ENCODE data around the gene VWDE. TPM values are rescaled to one million over a fixed set of nuclear protein-coding genes. Genes with fewer than 3 reads are reported as not detected.

VWDE gene
- total RNA-seq, 1 donor from 2014 or later, result 12.4 TPM

GRCh38 chr7:12323415-12323814 is 80.2 kb downstream of the VWDE start:
- H3K27ac Mint-ChIP-seq (ENCODE audit: unreplicated experiment), result peak overlapping the region; percentile 7
- peaks cover 2% of the 10 kb centered on the region for H3K27me3 Mint-ChIP-seq (ENCODE audit: unreplicated experiment)
- H3K9me3 Mint-ChIP-seq (ENCODE audit: unreplicated experiment), result peaks cover 1% of the 10 kb centered on the region
- no peak overlapping the region for H3K4me3 Mint-ChIP-seq (ENCODE audit: unreplicated experiment)
- TF ChIP-seq, protein P1, sequence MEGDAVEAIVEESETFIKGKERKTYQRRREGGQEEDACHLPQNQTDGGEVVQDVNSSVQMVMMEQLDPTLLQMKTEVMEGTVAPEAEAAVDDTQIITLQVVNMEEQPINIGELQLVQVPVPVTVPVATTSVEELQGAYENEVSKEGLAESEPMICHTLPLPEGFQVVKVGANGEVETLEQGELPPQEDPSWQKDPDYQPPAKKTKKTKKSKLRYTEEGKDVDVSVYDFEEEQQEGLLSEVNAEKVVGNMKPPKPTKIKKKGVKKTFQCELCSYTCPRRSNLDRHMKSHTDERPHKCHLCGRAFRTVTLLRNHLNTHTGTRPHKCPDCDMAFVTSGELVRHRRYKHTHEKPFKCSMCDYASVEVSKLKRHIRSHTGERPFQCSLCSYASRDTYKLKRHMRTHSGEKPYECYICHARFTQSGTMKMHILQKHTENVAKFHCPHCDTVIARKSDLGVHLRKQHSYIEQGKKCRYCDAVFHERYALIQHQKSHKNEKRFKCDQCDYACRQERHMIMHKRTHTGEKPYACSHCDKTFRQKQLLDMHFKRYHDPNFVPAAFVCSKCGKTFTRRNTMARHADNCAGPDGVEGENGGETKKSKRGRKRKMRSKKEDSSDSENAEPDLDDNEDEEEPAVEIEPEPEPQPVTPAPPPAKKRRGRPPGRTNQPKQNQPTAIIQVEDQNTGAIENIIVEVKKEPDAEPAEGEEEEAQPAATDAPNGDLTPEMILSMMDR (IDR thresholded peaks at IDR 0.05; ENCODE audit: partially characterized antibody, unreplicated experiment), result no peak
- H3K36me3 Mint-ChIP-seq (ENCODE audit: unreplicated experiment), result no peaks in the 10 kb centered on the region
- DNase-seq, result no peak
- peaks cover 18% of the 10 kb centered on the region for H3K4me1 Mint-ChIP-seq (ENCODE audit: low read depth, unreplicated experiment)

DNA sequence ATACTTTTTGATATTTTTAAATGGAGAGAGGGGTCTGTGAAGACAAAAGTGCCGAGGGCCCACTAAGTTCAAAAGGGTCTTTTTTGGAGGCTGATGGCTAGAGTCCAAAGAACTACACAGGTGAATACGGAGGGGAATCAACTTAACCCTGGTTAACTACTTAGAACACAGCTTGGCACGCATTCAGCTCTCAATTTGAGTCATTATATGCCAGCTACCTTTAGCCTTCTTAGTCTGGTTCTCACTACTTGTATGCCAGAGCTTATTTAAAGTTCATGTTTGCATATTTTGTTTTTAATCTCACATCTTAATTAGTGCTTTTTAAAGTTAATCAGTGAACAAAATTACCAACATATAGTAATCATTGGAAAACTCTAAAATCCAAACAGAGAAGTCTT is 80.8 kb downstream of the VWDE start:
- no peak overlapping the region for H3K27ac Mint-ChIP-seq (ENCODE audit: unreplicated experiment)
- TF ChIP-seq, protein P1 (IDR thresholded peaks at IDR 0.05; ENCODE audit: partially characterized antibody, unreplicated experiment), result no peak

DNA sequence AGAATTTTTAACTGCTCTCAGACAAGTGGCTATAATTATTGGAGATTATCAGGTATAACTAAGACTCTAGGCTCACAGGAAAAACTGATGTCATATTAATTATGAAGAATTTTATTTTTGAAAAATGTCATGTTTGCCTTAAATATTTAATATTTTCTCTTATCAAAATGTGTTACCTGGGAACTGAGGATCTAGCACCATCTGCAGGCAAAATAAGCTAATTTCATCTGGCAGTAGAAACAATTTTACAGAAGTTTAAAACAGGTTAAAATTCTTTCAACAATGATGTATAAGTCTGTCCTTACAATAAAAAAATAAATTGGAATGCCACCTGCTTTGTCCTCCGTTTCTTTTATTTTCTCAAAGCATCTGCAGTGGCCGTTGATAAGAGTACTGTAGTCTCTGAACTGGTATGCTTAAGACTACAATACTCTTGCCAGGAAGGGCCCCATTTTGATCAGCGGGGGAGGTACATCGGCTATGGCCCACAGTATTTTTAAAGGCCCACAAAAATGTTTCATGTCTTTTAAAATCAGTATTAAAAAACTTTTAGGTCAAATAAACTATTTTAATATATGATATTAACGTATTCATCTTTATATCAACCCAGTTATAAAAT is 81.3 kb downstream of the VWDE start:
- Mint-ChIP-seq H3K9me3 (ENCODE audit: unreplicated experiment) (no peaks in the 10 kb centered on the region), H3K27ac (ENCODE audit: unreplicated experiment) (no peak overlapping the region), H3K27me3 (ENCODE audit: unreplicated experiment) (no peaks in the 10 kb centered on the region), H3K4me3 (ENCODE audit: unreplicated experiment) (no peak overlapping the region), H3K36me3 (ENCODE audit: unreplicated experiment) (no peaks in the 10 kb centered on the region), H3K4me1 (ENCODE audit: low read depth, unreplicated experiment) (peaks cover 14% of the 10 kb centered on the region)
- TF ChIP-seq, protein P1 (IDR thresholded peaks at IDR 0.05; ENCODE audit: partially characterized antibody, unreplicated experiment), result peak; percentile 53
- DNase-seq, result no peak

More for the DNA sequence above, 80.8 kb downstream of the VWDE start:
- H3K27me3 Mint-ChIP-seq (ENCODE audit: unreplicated experiment), result no peaks in the 10 kb centered on the region
- peaks cover 14% of the 10 kb centered on the region for H3K4me1 Mint-ChIP-seq (ENCODE audit: low read depth, unreplicated experiment)
- H3K9me3 Mint-ChIP-seq (ENCODE audit: unreplicated experiment), result no peaks in the 10 kb centered on the region
- H3K36me3 Mint-ChIP-seq (ENCODE audit: unreplicated experiment), result no peaks in the 10 kb centered on the region
- no peak for DNase-seq
- H3K4me3 Mint-ChIP-seq (ENCODE audit: unreplicated experiment), result no peak overlapping the region

- TF ChIP-seq, protein P1 (IDR thresholded peaks at IDR 0.05; ENCODE audit: partially characterized antibody, unreplicated experiment), result no peak
- H3K4me1 Mint-ChIP-seq (ENCODE audit: low read depth, unreplicated experiment), result peaks cover 14% of the 10 kb centered on the region
- DNase-seq, result no peak
- no peaks in the 10 kb centered on the region for H3K9me3 Mint-ChIP-seq (ENCODE audit: unreplicated experiment)
- H3K36me3 Mint-ChIP-seq (ENCODE audit: unreplicated experiment), result no peaks in the 10 kb centered on the region
- peak overlapping the region; percentile 42 for H3K27ac Mint-ChIP-seq (ENCODE audit: unreplicated experiment)
- no peak overlapping the region for H3K4me3 Mint-ChIP-seq (ENCODE audit: unreplicated experiment)
- no peaks in the 10 kb centered on the region for H3K27me3 Mint-ChIP-seq (ENCODE audit: unreplicated experiment)
Observed at GRCh38 chr7:12320987-12321647, 82.5 kb downstream of the VWDE start.
